CD4-positive, alpha-beta T cell treated with Interleukin-2 at 100 ng/mL for 4 hours (primary cell): ENCODE data around the gene STARD9.
A peak's percentile ranks its signal among the peaks of the same experiment; 100 is the strongest.
"Not testable (repeated sequence)": the region's sequence is repeated elsewhere in the genome, so short reads cannot be mapped to it uniquely, and the experiment has no call there.

Experiments
- DNase-seq: peaks from one replicate; pipeline ENCODE4 v3.0.0-alpha.2; 2020; ENCODE audit warnings: low spot score

Gene STARD9

DNA sequence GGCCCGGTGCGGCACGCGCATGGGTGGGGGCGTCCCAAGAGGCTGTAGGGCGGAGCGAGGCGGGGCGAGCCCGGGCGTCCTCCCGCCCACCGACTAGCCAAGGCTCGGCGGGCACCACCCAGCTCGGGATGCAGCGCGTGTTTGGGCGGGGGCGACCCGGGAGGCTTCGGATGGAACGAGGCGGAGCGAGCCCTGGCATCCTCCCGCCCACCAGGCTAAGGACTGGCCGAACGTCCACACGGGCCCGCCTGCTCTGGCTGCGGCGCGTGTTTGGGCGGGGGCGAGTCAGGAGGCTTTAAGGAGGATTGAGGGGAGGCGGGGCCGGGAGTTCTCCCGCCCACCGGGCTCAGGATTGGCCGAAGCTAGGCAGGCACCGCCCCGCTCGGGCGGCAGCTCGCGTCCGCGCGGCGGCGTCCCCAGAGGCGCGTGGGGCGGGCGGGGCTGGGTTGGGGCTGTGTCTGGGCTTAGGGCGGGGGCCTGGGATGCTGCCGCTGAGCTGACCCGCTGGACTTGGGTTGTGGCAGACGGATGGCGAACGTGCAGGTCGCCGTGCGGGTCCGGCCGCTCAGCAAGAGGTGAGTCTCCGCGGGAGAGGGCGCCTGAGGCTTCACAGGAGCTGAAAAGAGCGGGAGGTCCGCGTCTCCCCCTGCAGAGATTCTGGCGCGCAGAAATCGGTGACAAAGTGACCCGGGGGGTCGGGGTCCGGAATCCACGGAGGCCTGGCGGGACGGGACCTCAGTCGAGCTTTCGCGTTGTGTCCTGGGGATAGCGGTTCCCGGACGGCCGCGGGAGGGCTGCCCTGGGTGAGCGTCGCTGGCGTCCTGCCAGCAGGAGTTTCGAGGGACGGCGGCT lies at the start of gene STARD9:
TSS of gene STARD9 (plus strand) at position 419 of the 852 bp plus-strand sequence. CDS start at position 529, 110 bp downstream.
- DNase-seq = peak; percentile 95

DNA sequence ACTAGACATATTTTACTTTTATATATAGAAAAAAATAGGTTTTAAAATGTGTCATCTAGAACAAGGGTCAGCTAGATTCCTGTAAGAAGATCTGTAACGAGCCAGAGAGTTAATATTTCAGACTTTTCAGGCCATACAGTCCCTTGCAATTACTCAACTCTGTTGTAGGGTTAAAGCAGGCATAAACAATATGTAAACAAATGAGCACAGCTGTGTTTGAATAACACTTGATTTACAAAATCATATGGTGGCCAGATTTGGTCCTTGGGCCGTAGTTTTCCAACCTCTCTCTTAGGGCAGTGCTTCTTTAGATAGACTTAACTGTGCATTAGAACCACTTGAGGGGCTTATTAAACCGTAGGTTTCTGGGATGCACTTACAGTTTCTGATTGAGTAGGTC lies 46.4 kb upstream of the STARD9 start:
- DNase-seq = no peak

DNA sequence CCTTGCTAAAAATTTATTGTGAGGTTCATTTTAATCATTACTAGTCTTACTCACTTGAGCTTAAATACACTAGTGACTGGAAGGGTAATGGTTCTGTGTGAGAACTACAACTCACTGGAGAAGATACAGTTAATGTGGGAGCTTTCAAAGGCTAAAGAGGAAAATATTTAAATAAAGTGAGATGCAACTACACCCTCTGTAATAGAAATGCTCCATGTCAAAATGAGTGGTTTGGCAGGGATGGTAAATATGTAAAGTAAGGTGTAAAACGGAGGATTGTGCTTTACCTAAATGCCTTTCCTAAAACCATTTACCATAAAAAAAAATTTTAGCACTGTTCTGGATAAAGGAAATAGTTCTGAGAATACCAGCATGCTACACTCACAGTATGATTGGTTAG lies 42.2 kb upstream of the STARD9 start:
- DNase-seq = no peak

DNA sequence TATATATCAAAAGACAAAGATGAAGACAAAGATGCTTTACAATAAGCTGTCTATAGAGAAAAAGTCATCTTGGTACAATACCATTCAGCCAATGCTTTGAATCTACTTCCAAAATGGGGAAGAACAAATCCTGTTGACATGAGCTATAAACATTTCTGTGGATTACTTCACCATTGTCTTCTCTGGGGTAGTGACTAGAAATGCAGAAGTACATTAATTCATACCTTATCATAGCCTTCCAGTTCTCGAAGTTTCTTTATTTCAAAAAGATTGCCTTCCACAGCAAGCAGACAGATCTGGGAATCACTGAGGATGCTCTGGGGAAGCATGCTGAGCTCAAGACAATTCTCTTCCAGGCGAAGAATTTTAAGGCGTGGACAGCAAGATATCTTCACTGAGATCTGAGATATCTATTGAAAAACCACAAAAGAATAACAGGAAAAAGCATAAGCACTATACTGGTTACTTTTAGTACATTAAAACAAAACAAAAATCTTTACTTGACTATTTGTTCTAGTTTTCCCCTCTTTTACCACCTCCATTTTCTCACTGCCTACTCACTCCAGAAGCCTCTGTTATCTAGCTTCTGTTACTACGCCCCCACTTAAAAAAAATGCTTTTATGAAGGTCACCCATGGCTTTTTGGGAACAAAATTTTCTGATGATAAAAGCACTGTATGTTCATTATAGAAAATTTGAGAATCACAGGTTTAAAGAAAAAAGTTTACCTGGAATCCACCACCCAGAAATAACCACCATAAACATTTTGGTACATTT lies 30.4 kb upstream of the STARD9 start:
- no peak for DNase-seq

DNA sequence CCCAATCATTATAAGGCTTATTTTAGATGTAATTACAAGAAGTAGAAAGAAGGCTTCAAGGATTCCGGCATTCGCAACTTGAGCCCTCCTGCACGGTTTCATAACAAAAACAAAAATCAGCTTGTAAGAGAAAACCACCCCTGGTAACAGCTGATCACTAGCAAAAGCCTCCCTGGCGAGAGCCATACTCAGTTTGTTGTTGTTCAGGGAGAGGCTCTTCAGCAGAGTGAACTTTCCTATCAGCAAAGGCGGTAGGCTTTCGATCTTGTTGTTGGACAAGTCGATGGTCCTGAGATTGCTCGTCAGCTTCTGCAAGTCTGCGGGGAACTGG lies 27.5 kb upstream of the STARD9 start:
- no peak for DNase-seq

DNA sequence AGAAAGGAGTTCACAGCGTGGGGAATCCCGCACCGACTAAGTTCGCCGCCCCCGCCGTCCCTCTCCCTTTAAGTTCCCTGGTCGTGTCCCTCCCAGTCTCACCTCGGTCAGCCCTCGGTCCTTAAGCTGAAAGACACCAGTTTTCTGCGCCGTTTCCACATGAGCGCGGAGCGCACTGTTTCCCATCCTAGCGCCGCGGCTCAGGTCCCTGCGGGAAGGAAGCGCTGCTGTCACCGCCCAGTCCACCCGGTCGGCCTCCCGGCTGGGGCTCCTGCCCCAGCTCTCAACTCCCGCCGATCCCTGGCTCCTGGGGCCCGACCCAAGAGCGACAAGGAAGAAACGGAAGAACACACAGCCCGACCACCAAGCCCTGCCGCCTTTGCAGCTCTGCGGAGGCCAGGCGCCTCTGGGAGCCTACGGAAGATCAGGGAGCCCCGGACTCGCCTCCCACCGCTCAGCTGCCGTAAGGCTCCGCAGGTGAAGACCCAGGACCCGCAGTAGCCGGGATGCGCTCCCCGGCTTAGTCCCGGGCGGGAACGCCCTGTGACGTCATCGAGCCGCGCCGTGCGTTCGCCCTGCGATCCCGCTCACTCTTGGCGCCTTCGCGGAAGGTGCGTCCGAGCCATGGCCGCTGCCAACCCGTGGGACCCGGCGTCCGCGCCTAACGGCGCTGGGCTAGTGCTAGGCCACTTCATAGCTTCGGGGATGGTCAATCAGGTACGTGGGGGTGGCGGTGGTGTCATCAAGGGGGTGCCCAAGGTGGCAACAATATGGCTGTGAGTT lies 27.0 kb upstream of the STARD9 start, which contains the start of the genes HAUS2 and LRRC57:
TSS of gene HAUS2 (plus strand) at position 590 of the 783 bp plus-strand sequence. CDS start at position 625, 35 bp downstream.
TSS of gene LRRC57 (minus strand) at position 545 of the 783 bp plus-strand sequence. CDS start at position 186, 359 bp downstream.
- DNase-seq = peak; percentile 82

DNA sequence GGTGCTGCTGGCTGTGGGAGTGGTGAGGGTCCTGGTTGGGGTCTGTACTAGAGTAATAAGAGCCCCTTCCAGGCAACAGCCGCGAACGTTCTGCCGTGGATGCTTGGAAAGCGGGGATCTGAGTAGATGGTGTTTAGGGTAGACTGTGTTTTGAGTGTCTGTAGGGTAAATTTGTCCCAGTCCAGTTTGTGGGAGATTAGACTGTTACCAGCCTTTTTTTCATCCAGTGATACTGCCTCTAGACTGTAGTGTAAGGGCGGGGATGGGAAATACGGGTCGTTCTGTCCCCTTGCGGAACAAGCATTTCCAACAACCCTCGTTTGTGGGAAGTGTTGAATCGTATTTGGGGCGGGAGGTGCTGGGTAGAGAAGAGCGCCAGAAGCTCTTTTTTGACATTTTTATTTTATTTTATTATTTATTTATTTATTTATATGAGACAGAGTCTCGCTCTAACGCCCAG lies 26.3 kb upstream of the STARD9 start:
- peak; percentile 18 for DNase-seq

DNA sequence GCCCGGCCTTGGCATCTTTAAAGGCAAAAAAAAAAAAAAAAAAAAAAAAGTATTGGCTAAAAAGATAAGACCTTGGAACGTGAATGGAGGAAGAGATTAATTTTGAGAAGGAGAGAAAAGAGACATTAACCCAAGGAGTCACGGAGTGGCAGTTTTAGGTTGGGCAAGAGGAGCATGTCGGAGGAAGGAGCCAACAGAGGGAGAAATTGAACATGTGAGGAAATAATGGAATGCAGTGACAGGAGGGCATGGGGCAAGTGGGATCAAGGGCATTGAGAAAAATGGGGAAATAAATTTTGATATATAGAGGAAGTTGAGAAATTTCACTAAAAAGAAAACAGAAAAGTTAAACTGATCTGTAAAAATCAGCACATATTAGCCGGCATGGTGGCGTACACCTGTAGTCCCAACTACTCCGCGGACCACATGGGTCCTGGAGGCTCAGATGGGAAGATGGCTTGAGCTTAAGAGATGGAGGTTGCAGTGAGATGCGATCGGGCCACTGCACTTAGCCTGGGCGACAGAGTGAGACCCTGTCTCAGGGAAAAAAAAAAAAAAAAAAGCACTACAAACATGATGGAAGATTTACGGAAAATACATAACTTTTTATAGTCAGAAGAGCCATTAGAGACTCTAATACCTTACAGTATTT lies 25.5 kb upstream of the STARD9 start:
- DNase-seq = no peak

DNA sequence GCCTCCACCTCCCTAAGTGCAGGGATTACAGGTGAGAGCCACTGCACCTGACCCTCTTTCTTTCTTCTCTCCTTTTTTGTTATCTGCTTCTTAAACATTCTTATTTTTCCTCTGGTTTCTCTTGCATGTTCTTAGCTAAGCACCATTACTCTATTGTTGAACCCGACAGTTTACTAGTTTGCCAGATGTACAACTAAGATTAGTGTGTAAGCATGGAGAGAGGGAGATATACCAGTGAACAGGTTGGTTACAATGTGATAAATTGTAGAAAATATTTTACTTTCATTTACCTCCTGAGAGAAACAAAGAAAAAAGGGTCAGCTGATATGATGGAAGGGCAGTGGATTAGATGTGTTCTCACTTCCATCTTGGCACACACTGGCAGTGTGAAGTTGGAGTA lies 21.9 kb upstream of the STARD9 start:
- DNase-seq = no peak

DNA sequence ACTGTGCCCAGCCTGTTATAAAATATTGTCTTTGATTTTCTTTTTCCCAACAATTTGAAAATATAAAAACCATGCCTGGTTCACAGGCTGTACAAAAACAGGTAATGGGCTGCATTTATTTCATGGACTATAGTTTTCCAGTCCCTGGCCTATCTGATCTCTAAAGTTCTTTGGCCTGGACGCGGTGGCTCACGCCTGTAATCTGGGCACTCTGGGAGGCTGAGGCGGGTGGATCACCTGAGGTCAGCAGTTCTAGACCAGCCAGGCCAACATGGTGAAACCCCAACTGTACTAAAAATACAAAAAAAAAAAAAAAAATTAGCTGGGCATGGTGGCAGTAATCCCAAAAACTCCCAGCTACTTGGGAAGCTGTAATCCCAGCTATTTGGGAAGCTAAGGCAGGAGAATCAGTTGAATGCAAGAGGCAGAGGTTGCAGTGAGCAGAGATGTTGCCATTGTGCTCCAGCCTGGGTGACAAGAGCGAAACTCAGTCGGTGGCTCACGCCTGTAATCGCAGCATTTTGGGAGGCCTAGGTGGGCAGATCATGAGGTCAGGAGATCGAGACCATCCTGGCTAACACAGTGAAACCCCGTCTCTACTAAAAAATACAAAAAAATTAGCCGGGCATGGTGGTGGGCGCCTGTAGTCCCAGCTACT lies 18.7 kb upstream of the STARD9 start:
- not testable (repeated sequence) for DNase-seq

DNA sequence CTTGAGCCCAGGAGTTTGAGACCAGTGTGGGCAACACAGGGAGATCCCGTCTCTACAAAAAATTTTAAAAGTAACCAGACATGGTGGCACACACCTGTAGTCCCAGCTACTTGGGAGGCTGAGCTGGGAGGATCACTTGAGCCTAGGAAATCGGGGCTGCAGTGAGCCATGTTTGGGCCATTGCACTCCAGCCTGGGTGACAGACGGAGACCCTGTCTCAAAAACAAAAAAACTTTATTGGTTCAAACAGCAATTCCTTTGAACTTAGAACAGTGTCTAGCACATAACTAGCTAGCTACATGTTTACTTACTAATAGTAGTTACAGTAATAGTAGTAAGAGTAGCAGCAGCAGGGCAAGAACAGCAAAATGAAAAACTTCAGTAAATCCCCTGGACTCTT lies 16.7 kb upstream of the STARD9 start:
- no peak for DNase-seq

DNA sequence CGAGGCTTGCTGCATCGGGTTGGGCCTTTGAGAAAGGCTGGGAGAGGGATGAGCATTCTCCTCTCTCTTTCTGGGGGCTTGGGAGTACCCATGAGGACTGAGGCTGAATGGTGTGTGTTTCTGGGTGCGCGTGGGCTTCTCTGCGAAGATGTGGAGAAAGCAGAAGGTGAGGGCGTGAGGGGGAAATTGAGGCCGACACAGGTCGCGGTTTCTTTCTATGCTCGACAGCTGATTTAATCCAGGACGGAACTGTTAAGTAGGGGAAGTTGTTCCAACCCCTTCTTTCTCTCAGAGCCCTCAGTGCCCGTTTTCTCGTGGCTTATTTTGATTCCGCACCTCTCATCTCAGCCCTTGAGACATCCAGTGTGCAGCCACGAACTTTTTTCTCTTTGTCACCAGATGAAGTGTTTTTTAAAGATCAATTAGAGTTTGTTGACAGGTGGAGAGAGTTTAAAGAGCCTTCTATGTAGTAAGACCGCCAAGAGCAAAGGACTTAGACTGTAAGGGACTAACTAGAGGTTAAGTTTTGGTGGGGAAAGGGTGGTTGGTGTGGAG lies 711 bp downstream of the STARD9 start:
- no peak for DNase-seq

DNA sequence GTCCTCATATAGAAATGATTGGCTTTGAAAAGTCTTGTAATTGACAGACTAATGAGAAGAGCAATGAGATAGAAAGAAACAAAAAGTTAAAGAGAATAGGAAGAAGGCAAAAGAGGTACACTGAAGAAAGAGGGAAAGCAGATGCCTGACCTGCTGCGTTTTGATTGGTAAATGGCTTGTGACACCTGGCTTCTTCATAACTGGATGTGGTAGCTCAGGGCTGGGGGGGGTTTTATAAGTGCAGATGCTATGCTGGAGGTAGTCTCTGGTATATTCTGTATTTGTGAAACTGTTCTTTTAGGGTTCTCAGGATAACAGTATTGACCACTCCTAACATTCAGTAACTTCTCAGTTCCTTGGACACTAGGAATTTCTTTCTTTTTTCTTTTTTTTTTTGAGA lies 1.4 kb downstream of the STARD9 start:
- DNase-seq = no peak

DNA sequence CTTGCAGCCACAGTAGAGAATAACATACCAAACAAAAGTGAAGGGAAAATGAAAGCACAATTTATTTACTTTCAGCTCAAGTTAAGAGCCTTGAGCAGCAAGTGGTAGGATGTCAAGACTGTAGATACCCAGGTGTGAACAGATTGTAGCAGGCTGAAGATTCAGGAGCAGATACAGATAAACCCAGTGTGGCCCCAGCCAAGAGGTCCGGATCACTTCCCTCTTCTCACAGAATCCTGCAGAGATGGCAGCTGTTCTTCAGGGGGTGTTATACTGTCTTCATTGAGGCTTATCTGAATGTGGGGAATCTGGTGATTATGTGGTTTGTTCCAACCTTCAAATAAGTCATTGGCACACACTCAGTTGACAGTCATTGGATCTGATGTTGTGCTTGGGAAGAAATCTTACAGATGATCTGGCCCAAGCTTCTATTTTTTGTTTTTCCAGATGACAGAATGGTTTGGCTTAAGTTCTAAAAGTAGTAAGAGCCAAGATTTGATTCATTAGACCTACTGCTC lies 2.2 kb downstream of the STARD9 start:
- DNase-seq = no peak

DNA sequence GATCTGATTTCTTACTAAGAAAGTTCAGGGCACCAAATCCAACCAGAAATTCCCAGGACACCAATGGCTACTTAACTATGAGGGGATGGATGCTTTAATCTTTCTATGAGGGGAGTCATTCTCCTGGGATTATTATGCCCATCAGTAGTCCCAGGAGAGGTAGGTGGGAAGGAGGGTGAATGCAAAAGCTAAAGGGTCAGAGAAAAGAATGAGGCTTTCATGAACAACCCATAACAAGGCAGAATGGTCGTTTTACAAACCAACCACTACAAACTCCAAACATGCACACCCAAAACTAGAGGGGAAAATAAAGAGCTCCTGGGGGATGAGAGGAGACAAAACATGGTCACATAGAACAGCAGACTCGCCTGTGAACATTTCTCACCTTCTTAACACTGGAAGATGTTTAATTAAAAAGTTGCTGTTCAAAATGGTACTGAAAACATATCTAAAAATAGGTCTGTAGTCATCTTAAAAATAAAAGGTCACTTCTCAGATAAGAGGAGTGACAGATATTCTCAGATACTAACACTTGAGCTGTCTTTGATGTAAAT lies 3.7 kb downstream of the STARD9 start:
- DNase-seq = no peak

DNA sequence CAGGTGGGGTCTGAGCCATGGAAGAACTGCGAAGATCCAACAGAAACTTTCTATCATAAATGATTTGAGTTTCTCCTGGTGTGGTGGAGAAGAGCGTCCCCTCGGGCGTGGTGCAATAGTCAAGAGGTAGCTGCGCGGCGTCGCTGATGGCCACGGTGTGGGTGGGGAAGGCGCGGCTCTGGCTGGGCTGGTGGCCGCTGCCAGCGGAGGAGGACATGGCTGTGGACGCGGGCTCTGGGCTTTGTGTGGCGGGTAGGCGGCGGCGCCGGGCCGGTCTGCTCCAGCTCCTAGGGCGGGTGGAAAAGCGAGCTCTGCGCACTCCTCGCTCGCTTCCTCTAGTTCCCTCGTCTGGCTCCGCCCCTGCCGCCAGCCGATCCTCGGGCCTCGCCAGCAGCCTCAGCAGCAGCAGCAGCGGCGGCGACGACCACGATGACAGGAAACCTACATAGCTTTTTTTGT lies 5.9 kb downstream of the STARD9 start:
- peak; percentile 76 for DNase-seq

DNA sequence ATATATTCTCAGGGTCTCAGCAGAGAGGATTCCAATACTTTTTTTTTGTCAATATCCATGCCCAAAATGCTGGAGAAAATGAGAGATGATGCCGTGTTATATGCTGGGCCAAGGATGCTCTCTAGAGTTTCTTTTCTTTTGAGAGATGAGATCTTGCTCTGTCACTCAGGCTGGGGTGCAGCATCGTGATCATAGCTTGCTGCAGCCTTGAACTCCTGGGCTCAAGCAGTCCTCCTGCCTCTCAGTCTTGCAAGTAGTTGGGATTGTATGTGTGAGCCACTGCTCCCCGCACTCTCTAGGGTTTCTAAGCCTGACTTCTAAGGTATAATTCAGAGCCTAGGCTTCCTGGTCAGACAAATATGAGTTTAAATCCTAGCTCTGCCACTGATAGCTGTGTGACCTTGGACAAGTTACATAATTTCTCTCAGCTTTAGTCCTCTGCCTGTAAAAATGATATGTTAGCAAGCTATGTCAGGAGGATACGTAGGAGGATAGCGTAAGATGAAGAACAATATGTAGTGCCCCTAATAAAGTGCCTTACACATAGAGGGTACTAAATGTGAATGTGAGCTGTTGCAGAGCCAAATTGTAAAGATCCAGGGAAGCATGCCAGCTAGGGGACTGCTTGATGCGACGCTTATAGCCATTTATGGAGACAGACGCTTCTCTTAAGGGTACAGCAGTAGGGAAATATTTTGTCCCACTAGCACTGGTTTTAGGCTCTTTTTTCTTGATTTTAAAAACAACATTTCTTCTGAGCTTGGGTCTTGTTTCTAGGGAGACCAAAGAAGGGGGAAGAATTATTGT lies 7.4 kb downstream of the STARD9 start:
- DNase-seq = no peak

DNA sequence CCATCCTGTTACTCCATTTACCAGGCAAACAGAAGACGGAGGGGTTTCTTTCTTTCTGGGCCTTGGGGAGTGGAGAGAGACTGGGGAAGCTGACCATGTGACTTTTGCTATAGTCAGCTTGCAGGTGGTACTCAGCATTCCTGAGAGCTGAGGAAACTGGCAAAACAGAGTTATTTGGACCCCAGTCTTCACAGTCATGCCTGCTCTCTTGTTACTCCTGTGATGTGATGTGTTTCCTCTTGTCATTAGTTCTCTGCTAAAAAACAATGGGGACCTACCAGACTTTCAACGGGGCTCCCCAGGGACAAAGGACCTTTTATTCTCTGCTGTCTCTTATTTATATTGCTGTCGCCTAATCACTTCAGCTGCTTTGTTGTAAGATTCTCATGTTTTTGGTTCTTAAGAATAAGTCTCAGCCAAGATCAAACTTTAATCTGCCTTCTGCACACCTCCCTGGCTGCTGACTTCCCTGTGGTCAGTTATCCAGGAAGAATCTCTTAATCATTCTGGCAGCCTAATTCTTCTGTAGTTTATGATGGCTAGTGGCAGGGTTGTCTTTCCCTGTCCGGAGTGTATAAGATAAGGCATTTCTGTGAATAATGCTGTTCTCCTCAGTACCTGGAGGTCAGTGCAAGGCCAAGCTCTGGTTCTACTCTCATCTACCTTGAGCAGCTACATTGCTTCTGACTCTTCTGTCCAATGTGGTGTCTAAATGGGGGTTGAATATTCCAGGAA lies 8.8 kb downstream of the STARD9 start:
- no peak for DNase-seq
